ENCODE data around the gene AMZ1. TPM values are rescaled to one million over a fixed set of nuclear protein-coding genes. Genes with fewer than 3 reads are reported as not detected.

Gene AMZ1
- total RNA-seq, 1 donor from 2014 or later = not detected

GRCh38 chr7:2681929-2682799 is 5.8 kb upstream of the AMZ1 start:
- H3K36me3 ChIP-seq = no peaks in the 10 kb centered on the region
- H3K9me3 ChIP-seq = no peaks in the 10 kb centered on the region
- no peak overlapping the region for H3K4me3 ChIP-seq
- H3K4me1 ChIP-seq = no peaks in the 10 kb centered on the region
- TF ChIP-seq, protein P1, sequence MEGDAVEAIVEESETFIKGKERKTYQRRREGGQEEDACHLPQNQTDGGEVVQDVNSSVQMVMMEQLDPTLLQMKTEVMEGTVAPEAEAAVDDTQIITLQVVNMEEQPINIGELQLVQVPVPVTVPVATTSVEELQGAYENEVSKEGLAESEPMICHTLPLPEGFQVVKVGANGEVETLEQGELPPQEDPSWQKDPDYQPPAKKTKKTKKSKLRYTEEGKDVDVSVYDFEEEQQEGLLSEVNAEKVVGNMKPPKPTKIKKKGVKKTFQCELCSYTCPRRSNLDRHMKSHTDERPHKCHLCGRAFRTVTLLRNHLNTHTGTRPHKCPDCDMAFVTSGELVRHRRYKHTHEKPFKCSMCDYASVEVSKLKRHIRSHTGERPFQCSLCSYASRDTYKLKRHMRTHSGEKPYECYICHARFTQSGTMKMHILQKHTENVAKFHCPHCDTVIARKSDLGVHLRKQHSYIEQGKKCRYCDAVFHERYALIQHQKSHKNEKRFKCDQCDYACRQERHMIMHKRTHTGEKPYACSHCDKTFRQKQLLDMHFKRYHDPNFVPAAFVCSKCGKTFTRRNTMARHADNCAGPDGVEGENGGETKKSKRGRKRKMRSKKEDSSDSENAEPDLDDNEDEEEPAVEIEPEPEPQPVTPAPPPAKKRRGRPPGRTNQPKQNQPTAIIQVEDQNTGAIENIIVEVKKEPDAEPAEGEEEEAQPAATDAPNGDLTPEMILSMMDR (IDR thresholded peaks at IDR 0.05) = no peak
- DNase-seq (ENCODE audit: low spot score in 2 of 2) = no peak
- intact Hi-C loops (cut with DNase I) = loop anchor here (1.0 kb wide), 2 partner anchors 115 to 231 kb away; no protein-coding TSS in a partner anchor
- H3K27ac ChIP-seq = no peak overlapping the region
- H3K27me3 ChIP-seq = no peaks in the 10 kb centered on the region

DNA sequence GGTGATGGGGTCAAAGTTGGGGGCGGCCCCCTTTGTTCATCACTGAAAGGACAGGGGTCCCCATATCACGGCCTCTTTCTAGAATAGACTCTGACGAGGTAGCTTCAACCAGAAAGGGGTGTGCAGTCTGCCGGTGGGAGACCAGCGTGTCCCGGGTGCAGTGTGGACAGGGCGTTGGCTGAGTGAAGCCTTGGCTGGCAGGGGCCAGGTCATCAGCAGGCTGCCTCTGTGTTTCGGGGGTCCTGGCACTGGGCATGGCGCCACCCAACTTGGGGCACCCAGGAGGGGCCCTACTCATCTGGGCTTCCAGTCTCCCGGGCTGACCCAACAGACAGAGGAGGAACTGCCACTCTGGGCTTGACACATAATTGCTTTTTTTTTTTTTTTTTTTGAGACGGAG is 3.5 kb upstream of the AMZ1 start:
- Histone ChIP-seq H3K27ac (no peak overlapping the region), H3K27me3 (no peaks in the 10 kb centered on the region), H3K4me3 (no peak overlapping the region), H3K4me1 (peaks cover 4 to 20% of the 10 kb centered on the region in 2 donors), H3K36me3 (no peaks in the 10 kb centered on the region), H3K9me3 (no peaks in the 10 kb centered on the region)
- TF ChIP-seq, protein P1 (IDR thresholded peaks at IDR 0.05) = no peak
- intact Hi-C loops (cut with DNase I) = no loop called here
- DNase-seq (ENCODE audit: low spot score in 2 of 2) = no peak

DNA sequence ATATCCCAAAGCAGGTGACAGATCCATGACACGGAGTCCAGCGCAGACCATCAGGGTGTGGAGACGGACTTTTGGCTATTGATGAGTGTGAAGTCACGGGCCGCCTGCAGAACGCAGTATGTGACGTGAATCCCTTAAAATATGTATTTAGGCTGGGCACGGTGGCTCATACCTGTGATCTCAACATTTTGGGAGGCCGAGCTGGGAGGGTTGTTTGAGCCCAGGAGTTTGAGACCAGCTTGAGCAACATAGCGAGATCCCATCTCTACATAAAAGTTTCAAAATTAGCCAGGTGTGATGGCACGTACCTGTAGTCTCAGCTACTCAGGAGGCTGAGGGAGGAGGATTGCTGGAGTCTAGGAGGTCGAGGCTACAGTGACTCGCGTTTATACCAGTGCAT is 1.9 kb upstream of the AMZ1 start:
- H3K27me3 ChIP-seq = no peaks in the 10 kb centered on the region
- no peaks in the 10 kb centered on the region for H3K9me3 ChIP-seq
- H3K36me3 ChIP-seq = no peaks in the 10 kb centered on the region
- TF ChIP-seq, protein P1 (IDR thresholded peaks at IDR 0.05) = no peak
- peaks cover 4 to 27% of the 10 kb centered on the region in 2 donors for H3K4me1 ChIP-seq
- H3K4me3 ChIP-seq = no peak overlapping the region
- intact Hi-C loops (cut with DNase I) = no loop called here
- no peak overlapping the region for H3K27ac ChIP-seq
- no peak for DNase-seq (ENCODE audit: low spot score in 2 of 2)

DNA sequence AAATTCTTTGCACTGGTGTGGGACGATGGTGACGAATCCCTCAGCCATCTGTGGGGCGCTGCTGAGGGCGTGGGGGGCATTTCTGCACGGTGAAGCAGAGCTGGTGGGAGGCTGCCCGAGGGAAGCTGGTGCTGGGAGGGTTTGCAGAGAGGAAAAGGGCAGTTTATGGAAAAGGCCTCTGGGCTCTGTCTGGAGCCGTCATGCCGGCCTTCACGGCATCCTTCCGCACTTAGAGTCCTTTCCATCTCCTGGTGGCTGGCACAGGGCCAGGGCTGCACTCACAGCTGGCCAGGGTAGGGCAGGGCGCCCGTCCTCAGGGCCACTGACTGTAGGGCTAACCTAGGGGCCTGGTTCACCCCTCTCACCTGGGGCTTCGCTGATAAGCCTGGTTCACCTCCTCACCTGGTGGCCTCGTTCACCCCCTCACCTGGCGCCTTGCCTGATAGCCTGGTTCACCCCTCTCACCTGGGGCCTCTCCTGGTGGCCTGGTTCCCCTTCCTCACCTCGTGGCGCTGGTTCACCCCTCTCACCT is 598 bp upstream of the AMZ1 start:
- Histone ChIP-seq H3K4me1 (peaks cover 4 to 27% of the 10 kb centered on the region in 2 donors), H3K27ac (no peak overlapping the region), H3K27me3 (no peaks in the 10 kb centered on the region), H3K4me3 (peak overlapping the region in 1 of 2 donors; percentile 62), H3K36me3 (no peaks in the 10 kb centered on the region), H3K9me3 (no peaks in the 10 kb centered on the region)
- intact Hi-C loops (cut with DNase I) = no loop called here
- DNase-seq (ENCODE audit: low spot score in 2 of 2) = no peak
- TF ChIP-seq, protein P1 (IDR thresholded peaks at IDR 0.05) = no peak

DNA sequence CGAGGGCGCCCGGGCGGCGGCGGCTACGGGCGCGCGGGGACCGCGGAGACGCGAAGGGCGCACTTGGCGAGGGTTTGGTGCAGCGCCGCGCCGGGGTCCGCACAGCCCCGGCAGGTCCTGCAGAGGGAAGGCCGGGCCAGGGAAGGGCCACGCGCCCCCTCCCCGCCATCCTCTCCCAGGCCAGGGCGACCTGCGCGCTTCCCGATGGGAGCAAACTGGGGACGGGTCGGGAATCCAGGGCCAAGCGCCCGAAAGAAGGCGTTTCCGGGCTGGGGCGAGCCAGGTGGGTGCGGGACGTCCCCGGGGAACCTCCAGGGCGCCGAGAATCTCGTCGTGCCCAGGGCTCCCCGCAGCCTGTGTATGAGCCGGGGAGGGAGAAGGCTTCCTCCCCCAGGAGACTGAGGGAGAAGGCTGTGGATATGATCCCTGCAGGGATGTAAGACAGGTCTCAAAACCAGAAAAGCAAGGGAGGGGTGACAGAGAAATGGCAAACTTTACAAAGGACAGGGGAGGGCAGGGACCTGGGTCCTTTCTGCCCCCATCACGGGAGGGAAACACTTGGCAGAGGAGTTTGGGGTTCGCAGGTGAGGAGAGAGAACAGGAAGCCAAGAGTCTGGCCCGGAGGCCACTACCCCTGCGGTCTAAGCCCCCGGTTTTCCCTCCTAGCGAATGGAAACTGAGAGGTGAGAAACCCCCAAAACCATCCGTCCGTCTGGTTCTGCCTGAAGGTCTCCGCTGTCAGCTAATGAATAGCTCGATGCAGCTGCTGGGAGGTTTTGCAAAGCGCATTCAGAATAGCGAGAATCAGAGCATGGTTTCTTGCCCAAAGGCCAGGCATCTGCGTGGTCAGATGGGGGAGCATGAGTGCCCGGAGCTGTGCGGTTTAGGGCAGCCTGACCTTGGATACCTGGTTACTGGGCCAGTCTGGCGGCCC is 674 bp downstream of the AMZ1 start:
- Histone ChIP-seq H3K9me3 (no peaks in the 10 kb centered on the region), H3K27me3 (no peaks in the 10 kb centered on the region), H3K27ac (no peak overlapping the region), H3K36me3 (no peaks in the 10 kb centered on the region), H3K4me1 (peaks cover 4 to 27% of the 10 kb centered on the region in 2 donors), H3K4me3 (peak overlapping the region; percentile 41 to 62)
- no peak for DNase-seq (ENCODE audit: low spot score in 2 of 2)
- intact Hi-C loops (cut with DNase I) = no loop called here
- TF ChIP-seq, protein P1 (IDR thresholded peaks at IDR 0.05) = no peak
